HG02642 (cell line): ENCODE data around the gene SPDYC.

ENCODE experiments used
- ATAC-seq: cut with Tn5 transposase; IDR thresholded peaks from one replicate; pipeline ENCODE4 v1.9.1; 2021; ENCODE audit warnings: mild to moderate bottlenecking; ENCODE audit not compliant: unreplicated experiment, poor library complexity

Gene SPDYC, protein sequence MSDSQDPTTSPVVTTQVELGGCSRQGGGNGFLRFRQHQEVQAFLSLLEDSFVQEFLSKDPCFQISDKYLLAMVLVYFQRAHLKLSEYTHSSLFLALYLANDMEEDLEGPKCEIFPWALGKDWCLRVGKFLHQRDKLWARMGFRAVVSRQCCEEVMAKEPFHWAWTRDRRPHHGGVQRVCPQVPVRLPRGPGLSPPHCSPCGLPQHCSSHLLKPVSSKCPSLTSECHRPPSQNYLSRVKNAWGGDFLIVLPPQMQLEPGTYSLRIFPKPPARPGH

DNA sequence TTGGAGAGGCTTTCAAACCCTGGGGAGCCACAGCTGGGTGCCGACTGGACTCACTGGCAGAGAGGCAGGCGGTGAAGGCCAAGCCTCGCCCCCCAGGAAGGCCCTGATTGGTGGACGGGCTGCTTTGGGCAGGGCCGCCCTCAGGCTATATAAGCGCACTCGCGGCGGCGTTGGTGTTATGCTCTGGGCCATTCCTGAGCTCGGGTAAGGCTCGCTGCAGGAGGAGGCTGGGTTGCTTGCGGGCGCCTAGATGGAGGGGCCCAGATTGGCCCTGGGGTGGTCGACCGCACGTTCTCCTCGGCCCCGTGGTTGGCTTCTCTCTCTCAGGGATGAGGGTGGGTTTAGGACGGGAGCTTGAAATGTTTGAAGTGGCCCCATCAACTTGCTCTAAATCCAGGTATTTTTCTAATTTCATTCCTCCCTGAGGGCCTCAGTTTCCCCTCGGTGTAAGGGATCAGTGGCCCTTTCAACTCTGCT is at the start of gene SPDYC:
Gene SPDYC (plus strand): TSS at position 176 of the 477 bp plus-strand sequence. CDS start 1,125 bp downstream, outside the sequence.
- no peak for ATAC-seq

DNA sequence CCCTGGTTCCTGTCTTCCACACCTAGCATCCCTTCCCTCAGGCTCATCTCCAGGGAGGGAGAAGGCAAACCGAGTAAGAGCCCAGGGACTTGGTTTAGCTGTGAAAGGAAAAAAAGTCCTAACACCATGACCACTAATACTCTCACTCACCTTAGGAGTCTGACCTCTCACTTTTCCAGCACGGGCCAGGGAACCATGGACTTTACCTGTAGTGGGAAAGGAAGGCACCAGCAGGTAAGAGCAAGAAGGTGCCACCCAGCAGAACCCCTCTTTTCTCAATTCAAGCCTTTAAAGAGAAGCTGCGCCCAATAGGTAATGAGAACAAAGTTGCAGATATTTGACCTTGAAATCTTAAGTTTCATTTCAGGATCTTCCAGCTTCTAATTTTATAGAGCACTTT is 49.2 kb upstream of the SPDYC start:
- ATAC-seq, result no peak

DNA sequence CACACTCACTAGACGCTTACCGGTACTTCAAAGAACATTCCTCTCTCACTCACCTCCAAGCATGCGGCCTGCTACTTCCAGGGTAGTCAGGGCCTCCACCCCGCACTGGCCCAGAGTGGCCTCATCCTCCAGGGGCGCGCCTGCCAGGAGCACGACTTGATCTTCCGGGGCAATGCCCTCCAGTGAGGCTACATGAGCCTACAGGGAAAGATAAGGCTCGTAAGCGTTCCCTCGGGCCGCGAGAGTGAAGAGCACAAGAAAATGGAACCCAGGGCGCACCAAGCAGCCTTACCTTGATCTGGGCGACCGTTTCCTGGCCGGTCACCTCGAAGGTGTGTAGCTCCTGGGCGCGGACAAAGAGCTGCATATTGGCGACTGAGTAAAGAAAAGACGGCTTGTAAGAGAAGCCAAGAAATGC is 48.6 kb upstream of the SPDYC start:
- no peak for ATAC-seq

DNA sequence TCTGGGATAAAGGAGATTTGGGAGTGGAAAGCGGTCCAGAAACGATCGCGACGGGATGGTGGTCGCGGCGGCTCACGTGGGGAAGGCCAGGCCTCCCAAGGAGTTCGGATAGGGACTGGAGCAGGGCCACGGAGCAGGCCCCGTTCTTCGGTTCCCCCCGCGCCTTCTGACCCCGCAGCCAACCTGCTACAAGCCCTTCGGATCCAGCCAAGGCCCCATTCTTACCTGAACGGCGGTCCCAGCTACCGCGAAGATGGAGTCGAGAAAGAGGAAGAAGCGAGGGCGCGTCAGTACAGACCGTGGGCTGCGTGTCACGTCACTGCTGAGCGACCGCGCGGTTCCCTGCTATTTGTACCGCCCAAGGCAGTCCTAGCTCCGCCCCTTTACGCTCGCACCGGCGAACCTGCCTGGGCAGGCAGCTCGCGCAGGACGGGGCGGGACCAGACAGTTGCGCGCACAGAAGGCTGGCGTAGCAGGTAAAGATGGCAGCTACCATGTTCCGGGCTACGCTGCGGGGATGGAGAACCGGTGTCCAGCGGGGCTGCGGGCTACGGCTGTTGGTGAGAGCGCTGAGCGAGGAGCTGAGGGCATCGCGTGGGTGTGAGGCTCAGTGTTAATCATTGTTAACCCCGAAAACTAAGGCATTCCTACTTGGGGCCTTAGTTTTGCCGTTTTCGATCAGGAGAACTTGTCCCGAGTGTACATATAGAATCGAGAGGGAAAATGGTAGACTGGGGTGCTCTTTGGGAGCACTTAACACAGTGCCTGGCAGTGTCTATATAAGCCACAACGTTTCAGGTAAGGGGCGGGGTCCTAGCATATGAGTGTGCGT is 48.0 kb upstream of the SPDYC start, which contains the start of the genes FAU and MRPL49:
Gene FAU (minus strand): TSS at position 270 of the 832 bp plus-strand sequence. CDS start 321 bp downstream, outside the sequence.
Gene MRPL49 (plus strand): TSS at position 457 of the 832 bp plus-strand sequence. CDS start 26 bp downstream, at position 483.
- peak; percentile 70 for ATAC-seq

DNA sequence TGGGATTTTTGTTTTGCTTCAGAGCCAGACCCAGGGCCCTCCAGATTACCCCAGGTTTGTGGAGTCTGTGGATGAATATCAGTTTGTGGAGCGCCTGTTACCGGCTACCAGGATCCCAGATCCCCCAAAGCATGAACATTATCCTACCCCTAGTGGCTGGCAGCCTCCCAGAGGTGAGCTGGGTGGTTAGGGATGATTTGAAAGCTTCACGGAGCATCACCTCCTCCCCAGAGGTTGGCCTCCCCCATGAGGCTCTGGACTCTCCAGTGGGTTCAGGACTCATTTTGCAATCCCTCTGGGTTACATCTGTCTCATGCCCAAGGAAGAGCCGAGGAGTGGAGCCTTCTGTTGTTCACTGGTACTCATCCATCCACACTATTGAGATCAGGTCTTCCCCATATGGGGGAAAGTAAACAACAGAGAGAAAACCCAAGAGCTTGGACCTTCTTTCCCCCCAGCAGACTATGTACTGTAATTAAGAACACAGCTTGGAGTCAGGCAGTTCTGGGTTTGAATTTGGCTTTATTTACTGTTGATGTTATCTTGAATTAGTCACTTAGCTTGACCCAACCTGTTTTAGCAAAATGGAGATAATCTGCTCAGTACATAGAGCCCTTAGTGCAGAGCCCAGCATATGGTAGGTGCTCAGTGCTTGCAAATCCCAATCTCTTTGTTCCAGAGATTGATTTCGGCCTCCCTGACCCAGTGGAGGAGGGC is 45.4 kb upstream of the SPDYC start:
- ATAC-seq, result no peak

DNA sequence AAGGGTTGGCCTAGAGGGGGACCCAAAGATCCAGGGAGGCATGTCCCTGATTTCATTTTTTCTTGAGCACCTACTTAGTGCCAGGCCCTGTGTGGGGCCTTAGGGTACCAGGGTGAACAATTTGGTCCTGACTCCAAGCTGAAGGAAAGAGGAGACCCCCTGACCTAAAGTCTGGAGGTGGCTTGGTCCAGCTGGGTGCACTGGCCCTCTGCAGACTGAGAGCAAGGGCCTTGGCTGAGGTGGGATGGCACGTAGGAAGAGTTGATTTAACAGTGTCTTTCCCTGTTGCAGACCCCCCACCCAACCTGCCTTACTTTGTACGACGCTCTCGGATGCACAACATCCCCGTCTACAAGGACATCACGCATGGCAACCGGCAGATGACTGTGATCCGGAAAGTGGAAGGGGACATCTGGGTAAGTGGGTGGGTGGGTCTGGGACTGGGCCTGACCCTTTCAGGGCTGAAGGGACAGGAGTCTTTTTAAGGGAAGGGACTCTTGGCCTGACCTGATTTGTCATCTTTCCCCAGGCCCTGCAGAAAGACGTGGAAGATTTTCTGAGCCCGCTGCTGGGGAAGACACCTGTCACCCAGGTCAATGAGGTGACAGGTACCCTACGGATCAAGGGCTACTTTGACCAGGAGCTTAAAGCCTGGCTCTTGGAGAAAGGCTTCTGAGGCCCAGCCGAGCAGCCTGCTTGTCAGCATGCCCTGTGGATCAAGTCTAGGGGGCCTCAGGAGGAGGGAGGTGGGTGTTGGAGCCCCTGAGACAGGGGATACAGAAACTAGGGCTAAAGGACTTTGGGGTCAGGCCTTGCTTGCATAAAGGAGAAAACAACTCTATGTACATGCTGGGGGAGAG is 44.6 kb upstream of the SPDYC start:
- no peak for ATAC-seq

DNA sequence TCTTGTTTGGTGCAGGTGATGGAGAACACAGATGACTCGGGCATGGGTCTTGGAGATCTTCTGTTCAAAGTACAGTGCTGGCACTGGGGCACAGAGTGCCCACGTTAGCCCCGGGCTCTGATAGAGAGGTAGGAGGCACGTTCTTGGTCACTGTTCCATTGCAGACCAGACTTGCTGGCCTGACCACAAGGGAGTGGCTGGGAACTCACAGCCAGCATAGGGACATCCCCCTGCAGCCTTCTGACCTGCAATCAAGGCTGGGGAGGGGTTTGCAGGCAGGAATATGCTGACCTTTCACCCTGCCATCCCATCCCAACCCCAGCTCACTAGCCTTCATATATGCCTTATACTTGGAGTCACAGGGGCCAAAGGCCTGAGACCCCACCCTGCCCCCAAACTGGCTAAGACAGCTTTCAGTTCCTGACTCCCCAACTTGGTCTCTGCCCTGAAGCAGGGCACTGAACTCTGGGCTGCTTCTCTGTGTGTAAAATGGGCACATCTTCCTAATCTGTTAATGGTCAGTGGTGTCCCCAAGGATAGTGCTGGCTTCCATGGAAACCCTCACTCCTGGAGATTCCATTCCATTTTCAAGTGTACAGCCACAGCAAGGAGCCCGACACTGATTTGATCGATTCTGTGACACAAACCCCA is 43.3 kb upstream of the SPDYC start:
- ATAC-seq, result no peak

DNA sequence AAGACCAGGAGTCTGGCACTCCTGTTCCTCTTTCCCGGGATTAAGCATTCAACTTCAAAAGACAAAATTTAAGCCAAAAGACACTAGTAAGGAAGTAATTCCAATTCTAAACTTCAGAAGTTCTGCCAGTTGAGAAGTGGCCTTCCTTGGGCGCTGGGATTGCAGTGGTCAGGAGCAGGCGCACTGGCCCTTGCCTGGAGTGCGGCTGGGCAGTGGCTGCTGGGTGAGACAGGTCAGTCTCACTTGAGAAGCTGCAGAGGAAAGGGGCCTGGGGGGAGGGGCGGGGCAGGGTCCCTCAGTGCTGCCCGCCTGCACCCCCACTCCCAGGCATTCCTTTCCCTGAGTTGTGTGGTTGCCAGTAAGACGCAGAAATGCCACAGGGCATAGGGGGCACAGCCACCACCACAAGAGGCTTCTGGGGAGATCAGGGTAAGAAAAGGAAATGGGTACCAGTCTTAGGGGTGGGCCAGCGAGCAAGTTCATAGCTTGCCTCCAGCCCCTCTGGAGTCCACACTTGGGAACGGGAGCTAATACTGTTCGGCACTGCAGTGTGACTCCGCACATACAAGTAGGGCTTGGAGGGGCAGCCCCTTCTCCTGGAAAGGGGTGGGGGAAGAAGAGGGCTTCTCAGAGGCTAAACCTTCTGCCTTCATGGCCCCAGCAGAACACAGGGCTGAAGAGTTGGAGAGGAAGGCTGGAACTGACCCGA is 42.4 kb upstream of the SPDYC start:
- no peak for ATAC-seq

DNA sequence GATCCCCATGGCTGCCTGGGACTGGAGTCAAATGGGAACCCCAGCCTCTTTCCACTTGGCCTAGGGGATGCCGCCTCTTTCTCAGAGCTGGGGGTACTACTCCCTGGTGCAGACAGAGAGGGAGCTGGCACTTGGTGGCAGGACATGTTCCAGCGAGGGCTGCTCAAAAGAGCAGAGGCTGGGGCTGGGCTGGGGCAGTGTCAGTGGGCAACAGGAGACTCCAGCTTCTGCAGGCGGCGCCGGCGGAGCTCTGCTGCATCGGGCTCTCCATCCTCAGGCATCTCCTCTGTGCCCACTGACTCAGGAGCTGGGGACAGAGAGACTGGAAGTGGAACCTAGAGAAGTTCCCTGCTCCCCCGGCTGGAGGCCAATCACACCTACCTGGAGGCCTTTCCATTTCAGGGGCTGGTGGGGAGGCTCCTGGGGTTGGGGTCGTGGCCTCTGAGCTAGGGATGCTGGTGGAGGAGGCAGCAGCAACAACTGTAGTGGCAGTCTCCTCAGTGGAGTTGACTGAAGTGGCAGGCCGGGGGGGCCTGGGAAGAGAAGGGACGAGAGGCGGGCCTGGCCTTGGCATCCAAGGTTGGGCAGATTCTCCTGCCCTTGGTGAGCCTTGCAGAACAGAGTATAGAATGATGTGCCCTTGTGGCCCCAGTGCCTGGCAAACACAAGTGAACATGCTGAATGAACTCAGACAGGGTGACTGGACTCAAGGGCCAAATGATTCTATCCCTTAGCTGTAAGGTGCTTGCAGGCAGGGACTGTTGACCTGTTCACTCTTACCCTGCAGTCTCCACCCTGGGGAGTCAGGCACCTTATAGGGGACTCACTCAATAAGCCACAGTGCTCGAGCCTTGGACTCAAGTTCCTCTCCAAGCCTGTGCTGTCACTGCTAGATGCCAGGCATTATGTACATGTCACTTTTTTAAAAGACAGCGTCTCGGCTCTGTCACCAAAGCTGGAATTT is 41.6 kb upstream of the SPDYC start:
- ATAC-seq, result no peak

DNA sequence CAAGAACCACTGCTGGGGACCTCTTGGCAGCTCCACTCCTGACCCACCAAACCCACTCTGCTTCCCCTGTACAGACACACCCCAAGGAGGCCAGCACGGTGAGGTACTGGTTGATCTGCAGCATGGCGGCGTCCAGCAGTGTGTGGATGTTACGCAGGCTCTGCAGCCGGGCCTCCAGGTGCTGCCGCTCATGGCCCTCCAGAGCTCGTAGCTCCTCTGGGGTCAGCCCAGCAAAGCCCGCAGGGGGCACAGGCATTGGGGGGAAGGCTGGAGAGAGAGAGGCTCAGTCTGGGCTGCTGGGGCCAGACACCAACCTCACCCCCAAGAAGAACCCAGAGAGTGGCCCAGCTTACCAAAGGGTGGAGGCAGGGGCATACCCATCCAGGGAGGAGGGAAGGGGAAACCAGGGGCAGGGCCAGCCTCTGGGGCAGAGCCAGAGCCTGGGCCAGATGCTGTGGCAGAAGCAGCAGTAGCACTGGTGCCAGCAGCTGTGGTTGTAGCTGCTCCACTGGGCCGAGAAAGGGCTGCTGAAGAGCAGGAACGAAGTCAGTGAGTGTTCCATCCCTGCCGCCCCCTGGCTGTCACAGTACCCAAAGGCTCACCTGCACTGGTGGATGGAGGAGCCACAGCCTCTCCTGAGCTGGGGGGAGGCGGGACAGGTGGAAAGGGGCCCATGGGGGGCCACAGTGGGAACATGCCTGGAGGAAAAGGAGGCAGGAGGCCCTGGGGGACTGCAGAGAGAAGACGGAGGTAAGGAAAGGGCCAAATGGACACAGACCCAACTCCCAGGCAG is 40.2 kb upstream of the SPDYC start:
- ATAC-seq, result no peak

DNA sequence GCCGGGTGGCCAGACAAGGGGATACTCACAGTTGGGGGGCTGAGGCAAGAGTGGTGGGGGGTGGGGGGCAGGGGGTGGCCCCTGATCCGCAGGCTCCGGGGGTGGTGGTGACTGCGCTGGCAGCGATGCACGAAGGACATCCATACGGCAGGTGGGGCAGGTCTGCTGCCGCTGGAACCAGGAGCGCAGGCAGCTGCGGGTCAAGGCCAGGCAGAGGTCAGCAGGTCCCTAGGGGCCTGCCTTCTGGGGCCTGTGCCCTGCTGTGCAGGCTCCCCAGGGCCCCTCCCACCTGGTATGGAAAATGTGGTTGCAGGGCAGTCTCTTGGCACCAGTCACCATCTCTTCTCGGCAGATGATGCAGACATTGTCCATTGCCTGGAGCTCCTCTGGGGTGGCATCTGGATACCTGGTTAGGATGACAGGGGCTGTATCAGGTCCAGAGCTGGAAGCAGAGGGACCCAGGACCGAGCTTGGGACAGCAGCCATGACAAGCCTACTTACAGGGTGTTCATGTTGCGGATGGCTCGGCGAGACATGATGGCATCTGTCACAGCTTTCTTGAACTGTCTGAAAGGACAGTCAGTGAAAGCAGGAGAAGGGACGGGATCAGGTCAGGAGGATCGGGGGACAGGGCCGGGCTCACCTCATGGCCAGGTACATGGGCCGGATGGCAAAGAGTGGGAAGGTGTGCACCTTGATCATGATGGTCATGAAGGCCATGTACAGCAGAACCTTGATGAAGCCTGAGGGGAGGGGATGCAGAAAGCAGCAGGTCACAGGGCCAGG is 39.2 kb upstream of the SPDYC start:
- ATAC-seq, result no peak

DNA sequence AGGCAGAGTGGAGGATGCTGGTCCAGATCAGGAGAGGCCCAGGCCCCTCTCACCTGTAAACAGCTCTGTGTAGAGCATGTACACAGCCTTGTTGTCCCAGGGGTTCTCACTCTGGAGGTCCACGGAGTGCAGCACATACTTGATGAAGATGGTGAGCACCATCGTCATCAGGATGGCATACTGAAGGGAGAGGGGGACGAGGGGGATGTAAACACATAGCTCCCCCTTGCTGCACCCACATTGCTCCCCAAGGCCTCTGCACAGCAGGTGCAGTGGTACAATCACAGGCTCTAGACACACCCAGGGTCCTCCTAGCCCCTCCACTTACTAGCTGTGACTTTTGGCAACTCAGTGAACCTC is 38.6 kb upstream of the SPDYC start:
- no peak for ATAC-seq

DNA sequence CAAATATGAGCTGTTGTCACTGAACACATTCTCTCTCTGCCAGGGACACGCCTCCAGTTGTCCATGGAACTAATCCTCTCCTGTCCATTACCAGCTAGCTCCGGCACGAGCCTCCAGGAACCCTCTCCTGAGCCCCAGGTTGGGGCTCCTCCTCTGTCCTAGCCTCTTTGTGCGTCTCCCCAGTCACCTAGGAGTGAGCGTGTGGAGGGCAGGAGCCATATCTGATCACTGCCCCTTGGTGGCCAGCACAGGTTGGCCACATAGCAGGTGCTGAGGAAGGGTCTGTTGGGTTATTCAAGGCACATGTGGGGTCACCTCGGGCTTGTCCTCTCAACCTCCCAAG is 38.2 kb upstream of the SPDYC start:
- ATAC-seq, result no peak

DNA sequence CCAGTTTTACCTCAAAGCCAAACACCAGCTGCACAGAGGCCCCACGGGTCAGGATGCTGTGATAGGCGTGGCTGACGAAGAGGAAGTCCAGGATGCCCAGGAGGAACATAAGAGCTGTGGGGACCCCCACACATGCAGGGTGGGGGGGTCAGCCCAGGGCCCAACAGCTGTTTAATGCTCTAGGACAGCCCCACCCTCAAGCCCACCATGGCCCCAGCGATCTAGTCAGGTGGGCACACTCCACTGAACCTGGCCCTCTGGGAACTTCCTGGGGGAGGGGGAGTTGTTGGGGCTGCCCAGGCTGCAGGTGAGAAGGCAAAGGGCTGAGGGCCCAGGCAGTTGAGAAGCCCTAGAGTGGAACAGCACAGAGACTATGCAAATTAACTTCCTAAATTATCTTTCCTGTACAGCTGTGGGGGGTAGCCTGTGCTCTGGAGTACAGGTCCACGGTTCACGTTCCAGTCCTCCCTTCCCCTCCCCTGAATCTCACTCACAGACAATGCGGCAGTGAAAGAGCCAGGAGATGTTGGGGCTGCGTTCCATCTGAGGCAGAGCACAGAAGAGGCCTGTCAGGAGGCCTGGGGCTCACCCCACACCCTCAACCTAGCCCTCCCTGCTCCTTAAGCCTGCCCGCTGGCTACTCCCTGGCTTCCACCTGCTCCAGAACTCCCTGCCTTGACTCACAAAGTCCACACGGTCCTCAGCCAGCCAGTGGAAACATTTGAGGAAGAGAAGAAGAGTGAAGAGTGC is 37.6 kb upstream of the SPDYC start:
- ATAC-seq, result no peak

DNA sequence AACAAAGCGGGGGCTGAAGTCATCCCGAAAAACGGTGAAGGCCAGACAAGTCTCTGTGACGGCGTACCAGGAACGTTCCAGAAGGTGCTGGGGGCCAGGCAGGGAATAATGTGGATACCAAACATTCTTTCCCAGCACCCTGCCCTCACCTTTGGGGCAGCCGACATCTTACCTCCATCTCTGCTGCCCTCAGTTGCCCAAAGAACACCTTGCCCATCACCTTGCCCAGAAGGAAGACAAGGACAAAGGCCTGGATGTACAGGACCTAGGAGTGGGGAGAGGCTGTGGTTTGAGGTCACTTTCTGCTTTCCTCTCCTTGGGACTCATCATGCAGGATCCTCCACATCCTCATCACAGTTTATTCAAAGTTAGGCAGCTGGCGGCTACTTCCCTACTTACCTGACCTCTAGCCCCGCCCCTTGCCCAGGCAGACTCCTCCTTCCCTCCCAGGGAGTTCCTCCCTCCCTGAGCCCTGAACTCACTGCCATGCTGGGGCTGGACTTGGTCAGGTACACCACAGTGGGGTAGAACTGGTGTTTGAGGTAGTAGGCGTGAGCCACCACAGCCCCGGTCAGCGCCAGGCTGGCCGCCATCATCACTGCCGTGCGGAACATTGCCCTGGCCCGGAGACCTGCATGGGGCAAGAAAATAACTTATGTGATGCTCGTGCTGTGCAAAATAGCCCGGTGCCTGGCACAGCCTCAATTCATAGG is 36.9 kb upstream of the SPDYC start:
- ATAC-seq, result no peak
